Progenitor cell of endocrine pancreas (in vitro differentiated cells): ENCODE data around the gene ADGRB2. TPM values are rescaled to one million over a fixed set of nuclear protein-coding genes. Genes with fewer than 3 reads are reported as not detected.

Experiments
- DNase-seq: peaks from one replicate; pipeline ENCODE4 v3.0.0; 2021; ENCODE audit warnings: low spot score; ENCODE audit not compliant: unreplicated experiment
- H3K27ac Mint-ChIP-seq: 2 replicates; pipeline ENCODE4 v1.8.0; 2021; ENCODE audit warnings: mild to moderate bottlenecking, moderate library complexity, mixed read lengths
- H3K27me3 Mint-ChIP-seq: 2 replicates; pipeline ENCODE4 v1.8.0; 2021; ENCODE audit warnings: mixed read lengths
- H3K36me3 Mint-ChIP-seq: 2 replicates; pipeline ENCODE4 v1.8.0; 2022; ENCODE audit warnings: mixed read lengths; ENCODE audit not compliant: insufficient read depth
- H3K4me1 Mint-ChIP-seq: 2 replicates; pipeline ENCODE4 v1.8.0; 2021; ENCODE audit warnings: low read depth, mixed read lengths
- H3K4me3 Mint-ChIP-seq: 2 replicates; pipeline ENCODE4 v1.8.0; 2021; ENCODE audit warnings: low read depth, mild to moderate bottlenecking, moderate library complexity, mixed read lengths
- H3K9me3 Mint-ChIP-seq: 2 replicates; pipeline ENCODE4 v1.8.0; 2021; ENCODE audit warnings: low read depth, mixed read lengths
- microRNA-seq: library from miRNA; unstranded; fragments of <30 nt; microRNA quantifications from one replicate; pipeline ENCODE4 v1.1.0, GENCODE V29; 2020; ENCODE audit warnings: borderline number of aligned reads; ENCODE audit not compliant: unreplicated experiment
- total RNA-seq: library from RNA; stranded (reverse); gene quantifications from 2 replicates; pipeline ENCODE4 v1.2.1, GENCODE V29; 2021
- TF ChIP-seq, protein P1 (sequence below): fragments of 200-600 bp; sonication (generic); IDR thresholded peaks from one replicate; pipeline ENCODE4 v1.5.0; 2021; ENCODE audit warnings: antibody characterized with exemption, mild to moderate bottlenecking; ENCODE audit not compliant: unreplicated experiment

ADGRB2 gene
- total RNA-seq, 1 donor from 2014 or later, result 5.5 TPM

DNA sequence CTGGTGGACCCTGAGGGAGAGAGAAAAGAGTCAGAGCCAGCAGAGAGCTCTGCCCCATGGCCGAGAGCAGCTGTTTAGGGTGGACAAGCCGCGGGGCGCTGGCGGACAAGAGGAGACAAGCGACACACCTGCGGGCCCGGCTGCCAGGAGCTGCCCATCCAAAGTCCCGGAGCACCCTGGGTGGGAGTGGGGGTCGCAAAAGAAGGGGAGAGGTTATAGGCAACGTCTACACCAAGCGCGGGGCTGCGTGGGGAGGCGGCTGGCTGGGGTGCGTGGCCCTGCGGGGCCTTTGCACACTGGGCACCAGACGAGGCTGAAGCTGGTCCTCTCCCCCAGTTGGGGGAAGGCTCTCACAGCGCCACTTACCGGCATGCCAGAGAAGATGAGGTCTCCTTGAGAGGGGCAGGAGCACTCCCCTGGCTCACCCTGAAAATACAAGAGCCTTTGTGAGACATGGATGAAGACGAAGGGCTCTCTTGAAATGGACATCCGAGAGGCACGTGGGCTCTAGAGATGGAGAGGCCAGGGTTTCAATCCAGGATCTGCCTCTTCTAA is 84.4 kb downstream of the ADGRB2 start:
- H3K4me3 Mint-ChIP-seq, result no peak overlapping the region
- H3K4me1 Mint-ChIP-seq, result no peaks in the 10 kb centered on the region
- H3K36me3 Mint-ChIP-seq, result no peaks in the 10 kb centered on the region
- no peak for DNase-seq
- H3K9me3 Mint-ChIP-seq, result no peaks in the 10 kb centered on the region
- TF ChIP-seq, protein P1, sequence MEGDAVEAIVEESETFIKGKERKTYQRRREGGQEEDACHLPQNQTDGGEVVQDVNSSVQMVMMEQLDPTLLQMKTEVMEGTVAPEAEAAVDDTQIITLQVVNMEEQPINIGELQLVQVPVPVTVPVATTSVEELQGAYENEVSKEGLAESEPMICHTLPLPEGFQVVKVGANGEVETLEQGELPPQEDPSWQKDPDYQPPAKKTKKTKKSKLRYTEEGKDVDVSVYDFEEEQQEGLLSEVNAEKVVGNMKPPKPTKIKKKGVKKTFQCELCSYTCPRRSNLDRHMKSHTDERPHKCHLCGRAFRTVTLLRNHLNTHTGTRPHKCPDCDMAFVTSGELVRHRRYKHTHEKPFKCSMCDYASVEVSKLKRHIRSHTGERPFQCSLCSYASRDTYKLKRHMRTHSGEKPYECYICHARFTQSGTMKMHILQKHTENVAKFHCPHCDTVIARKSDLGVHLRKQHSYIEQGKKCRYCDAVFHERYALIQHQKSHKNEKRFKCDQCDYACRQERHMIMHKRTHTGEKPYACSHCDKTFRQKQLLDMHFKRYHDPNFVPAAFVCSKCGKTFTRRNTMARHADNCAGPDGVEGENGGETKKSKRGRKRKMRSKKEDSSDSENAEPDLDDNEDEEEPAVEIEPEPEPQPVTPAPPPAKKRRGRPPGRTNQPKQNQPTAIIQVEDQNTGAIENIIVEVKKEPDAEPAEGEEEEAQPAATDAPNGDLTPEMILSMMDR, result no peak
- no peak overlapping the region for H3K27ac Mint-ChIP-seq
- peaks cover 6% of the 10 kb centered on the region for H3K27me3 Mint-ChIP-seq

DNA sequence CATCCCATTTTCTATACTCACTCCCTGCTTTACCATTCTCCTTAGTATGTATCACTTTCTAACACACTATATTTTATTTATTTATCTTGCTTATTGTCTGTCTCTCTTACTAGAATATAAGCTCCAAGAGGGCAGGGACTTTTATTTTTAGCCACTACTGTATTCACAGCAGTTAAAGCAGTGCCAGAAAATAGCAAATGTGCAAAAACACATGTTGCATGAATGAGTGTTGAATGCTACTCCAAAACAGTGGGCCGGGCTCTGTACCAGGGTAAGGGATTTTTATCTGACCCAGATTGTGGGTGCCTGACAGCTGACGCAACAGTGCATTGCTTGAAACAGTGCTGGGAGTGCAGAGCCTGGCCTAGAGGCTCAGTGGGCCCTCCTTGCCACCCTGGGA is 85.0 kb downstream of the ADGRB2 start:
- no peak overlapping the region for H3K4me3 Mint-ChIP-seq
- DNase-seq, result no peak
- H3K27me3 Mint-ChIP-seq, result peaks cover 6% of the 10 kb centered on the region
- H3K9me3 Mint-ChIP-seq, result no peaks in the 10 kb centered on the region
- TF ChIP-seq, protein P1, result no peak
- no peak overlapping the region for H3K27ac Mint-ChIP-seq
- no peaks in the 10 kb centered on the region for H3K4me1 Mint-ChIP-seq
- no peaks in the 10 kb centered on the region for H3K36me3 Mint-ChIP-seq

DNA sequence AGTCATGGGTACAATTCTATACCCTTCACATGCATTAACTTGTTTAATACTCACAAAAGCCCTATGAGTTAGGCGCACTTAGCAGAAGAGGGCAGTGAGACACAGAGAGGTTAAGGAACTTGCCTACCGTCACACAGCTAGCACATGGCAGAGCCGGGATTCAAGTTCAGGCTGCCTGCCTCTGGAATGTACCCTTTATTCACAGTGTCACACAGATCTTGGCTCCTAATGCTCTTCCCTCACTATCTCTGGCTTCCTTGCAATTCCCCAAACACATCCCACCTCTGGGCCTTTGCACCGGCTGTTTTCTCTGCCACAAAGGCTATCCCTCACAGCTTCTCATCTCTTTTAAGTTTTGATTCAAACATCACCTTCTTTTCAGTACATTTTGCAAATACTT is 85.5 kb downstream of the ADGRB2 start:
- DNase-seq, result no peak
- no peaks in the 10 kb centered on the region for H3K36me3 Mint-ChIP-seq
- H3K27me3 Mint-ChIP-seq, result peaks cover 7% of the 10 kb centered on the region
- no peaks in the 10 kb centered on the region for H3K4me1 Mint-ChIP-seq
- H3K9me3 Mint-ChIP-seq, result no peaks in the 10 kb centered on the region
- TF ChIP-seq, protein P1, result no peak
- H3K27ac Mint-ChIP-seq, result no peak overlapping the region
- no peak overlapping the region for H3K4me3 Mint-ChIP-seq

DNA sequence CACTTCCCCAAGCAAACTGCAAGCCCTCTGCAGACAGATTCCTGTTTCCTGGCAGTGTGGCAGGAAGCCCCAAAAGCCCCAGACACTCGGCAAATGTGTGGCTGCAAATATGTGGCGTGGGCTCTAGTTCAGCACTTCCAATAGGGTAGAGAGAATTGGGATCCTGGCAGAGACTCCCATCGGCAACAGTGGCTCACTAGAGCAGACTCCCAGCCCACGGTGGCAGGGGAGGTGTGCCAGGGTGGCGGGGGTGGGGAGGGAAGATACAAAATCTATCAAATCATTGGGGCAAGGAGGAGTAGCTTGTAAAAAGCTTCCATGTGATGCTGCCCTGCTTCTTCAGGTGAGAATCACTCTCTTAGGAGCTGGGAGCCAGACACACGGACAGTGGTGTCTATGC is 86.2 kb downstream of the ADGRB2 start:
- Mint-ChIP-seq H3K9me3 (no peaks in the 10 kb centered on the region), H3K27me3 (peaks cover 10% of the 10 kb centered on the region), H3K27ac (no peak overlapping the region), H3K4me1 (no peaks in the 10 kb centered on the region), H3K4me3 (no peak overlapping the region), H3K36me3 (no peaks in the 10 kb centered on the region)
- TF ChIP-seq, protein P1, result no peak
- DNase-seq, result no peak

DNA sequence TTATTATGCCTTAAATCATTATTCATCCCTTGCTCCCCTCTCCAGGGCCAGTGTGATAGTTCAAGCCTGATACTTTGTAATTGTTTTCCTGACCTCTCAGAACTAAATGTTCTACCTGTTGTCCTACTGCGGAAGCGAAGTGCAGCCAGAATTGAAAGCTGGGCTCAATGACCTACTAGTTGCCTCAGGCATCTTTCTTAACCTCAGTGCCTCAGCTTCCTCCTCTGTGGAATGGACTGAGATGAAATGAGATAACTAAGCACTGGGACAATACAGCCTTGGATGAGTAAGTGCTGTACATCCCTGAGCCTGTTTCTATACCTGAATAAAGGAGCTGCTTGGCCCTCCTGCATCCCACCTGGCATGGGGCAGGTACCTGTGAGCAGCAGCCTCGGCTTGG is 86.7 kb downstream of the ADGRB2 start:
- no peak overlapping the region for H3K4me3 Mint-ChIP-seq

More for the DNA sequence above, 86.7 kb downstream of the ADGRB2 start:
- Mint-ChIP-seq H3K4me1 (no peaks in the 10 kb centered on the region), H3K27me3 (peaks cover 10% of the 10 kb centered on the region), H3K9me3 (no peaks in the 10 kb centered on the region), H3K27ac (no peak overlapping the region), H3K36me3 (no peaks in the 10 kb centered on the region)
- DNase-seq, result no peak
- TF ChIP-seq, protein P1, result no peak

Small RNA genes lying within 50 kb of the gene (microRNA-seq; reads per million reads assigned to microRNA genes)
- not detected for gene MIR4254

Other genes with a start within 250 kb of the ADGRB2 start
- 2.6 and 4.4 TPM in 2 replicates for gene TINAGL1, start 187.8 kb downstream of the ADGRB2 start, total RNA-seq
- not detected in 2 replicates for gene HCRTR1, start 146.7 kb downstream of the ADGRB2 start, total RNA-seq
- 39.1 and 42.8 TPM in 2 replicates for gene PEF1, start 119.5 kb downstream of the ADGRB2 start, total RNA-seq
- 0.67 and 2.1 TPM in 2 replicates for gene COL16A1, start 60.3 kb downstream of the ADGRB2 start, total RNA-seq
- 0.36 and 0.91 TPM in 2 replicates for gene SPOCD1, start 51.7 kb upstream of the ADGRB2 start, total RNA-seq
- 157 and 161 TPM in 2 replicates for gene PTP4A2, start 174.0 kb upstream of the ADGRB2 start, total RNA-seq
- 232 and 235 TPM in 2 replicates for gene KHDRBS1, start 249.5 kb upstream of the ADGRB2 start, total RNA-seq